ENCODE measurements around the gene OR10X1. TPM values are rescaled to one million over a fixed set of nuclear protein-coding genes. Genes with fewer than 3 reads are reported as not detected.

The OR10X1 gene
- total RNA-seq, 1 donor from 2014 or later, result not detected

DNA sequence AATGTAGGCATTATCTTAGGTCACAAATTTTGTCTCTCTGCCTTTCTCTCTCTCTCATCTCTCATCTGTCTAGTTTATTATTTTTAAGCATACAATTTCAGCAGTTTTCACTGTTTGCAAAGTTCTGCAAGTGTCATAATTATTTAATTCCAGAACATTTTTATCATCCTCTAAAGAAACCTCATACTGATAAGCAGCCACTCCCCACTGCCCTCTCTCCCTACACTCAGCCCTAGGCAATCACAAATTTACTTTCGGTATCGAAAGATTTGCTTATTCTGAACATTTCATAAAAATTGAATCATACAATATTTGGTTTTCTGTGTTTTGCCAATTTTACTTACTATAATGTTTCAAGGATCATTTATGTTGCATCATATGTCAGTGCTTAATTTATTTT, 42.1 kb downstream of the OR10X1 start:
- DNase-seq (no peak), ATAC-seq (no peak)
- H3K27ac ChIP-seq, result no peak overlapping the region
- H3K9me3 ChIP-seq, result no peaks in the 10 kb centered on the region
- H3K4me1 ChIP-seq, result no peaks in the 10 kb centered on the region
- H3K36me3 ChIP-seq, result no peaks in the 10 kb centered on the region
- intact Hi-C loops (cut with DNase I), result no loop called here
- no peak for TF ChIP-seq CTCF (IDR thresholded peaks at IDR 0.05)
- no peaks in the 10 kb centered on the region for H3K27me3 ChIP-seq
- H3K4me3 ChIP-seq, result no peak overlapping the region

DNA sequence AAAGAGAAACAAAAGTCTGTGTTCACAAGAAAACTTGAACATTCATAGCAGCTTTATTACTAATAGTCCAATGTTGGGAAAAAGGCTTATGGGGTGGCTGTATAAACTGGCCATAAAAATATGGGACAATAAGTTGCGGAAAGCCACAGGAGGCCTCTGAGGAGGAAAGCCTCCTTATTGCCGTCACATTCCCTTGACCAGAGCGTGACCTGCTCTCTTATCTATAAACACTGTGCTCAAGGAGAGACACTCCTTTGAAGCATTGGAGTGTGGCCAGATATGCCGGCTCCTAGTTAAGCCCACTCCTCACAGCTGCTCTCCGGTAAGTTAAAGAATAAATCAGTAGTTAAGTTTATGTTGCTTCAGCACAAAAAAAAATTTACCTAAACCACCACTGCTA, 45.2 kb downstream of the OR10X1 start:
- H3K4me1 ChIP-seq, result no peaks in the 10 kb centered on the region
- no peak for TF ChIP-seq CTCF (IDR thresholded peaks at IDR 0.05)
- H3K4me3 ChIP-seq, result no peak overlapping the region
- intact Hi-C loops (cut with DNase I), result no loop called here
- H3K27me3 ChIP-seq, result no peaks in the 10 kb centered on the region
- no peaks in the 10 kb centered on the region for H3K9me3 ChIP-seq
- ATAC-seq (no peak), DNase-seq (no peak)
- H3K27ac ChIP-seq, result no peak overlapping the region
- no peaks in the 10 kb centered on the region for H3K36me3 ChIP-seq

Other genes starting within 250 kb of the OR10X1 start
- 0.61 TPM for gene CD1B, start 248.4 kb downstream of the OR10X1 start, total RNA-seq
- gene CD1E, start 226.0 kb downstream of the OR10X1 start, total RNA-seq, result 3.8 TPM
- not detected for gene OR10T2, start 180.4 kb downstream of the OR10X1 start, total RNA-seq
- not detected for gene OR10K2, start 153.7 kb downstream of the OR10X1 start, total RNA-seq
- not detected for gene OR10K1, start 118.1 kb downstream of the OR10X1 start, total RNA-seq
- gene OR10R2, start 107.7 kb downstream of the OR10X1 start, total RNA-seq, result not detected
- not detected for gene OR6Y1, start 25.5 kb downstream of the OR10X1 start, total RNA-seq
- gene OR6P1, start 9.3 kb downstream of the OR10X1 start, total RNA-seq, result not detected
- not detected for gene OR10Z1, start 25.4 kb upstream of the OR10X1 start, total RNA-seq
- not detected for gene SPTA1, start 106.8 kb upstream of the OR10X1 start, total RNA-seq
- gene OR6K2, start 120.8 kb upstream of the OR10X1 start, total RNA-seq, result not detected
- 2.3 TPM for gene OR6K3, start 140.8 kb upstream of the OR10X1 start, total RNA-seq
- not detected for gene OR6K6, start 174.8 kb upstream of the OR10X1 start, total RNA-seq
- gene OR6N1, start 192.3 kb upstream of the OR10X1 start, total RNA-seq, result 2.3 TPM
- gene OR6N2, start 201.3 kb upstream of the OR10X1 start, total RNA-seq, result 0.72 TPM

Data from upper lobe of right lung (tissue), 1 donor.